NCI-H748 (cell line): ENCODE data around the gene RTTN.
"Not testable (repeated sequence)": the region's sequence is repeated elsewhere in the genome, so short reads cannot be mapped to it uniquely, and the experiment has no call there.

Experiments used
- DNase-seq: peaks from one replicate; lab custom pipeline; 2025; ENCODE audit not compliant: unreplicated experiment; lab: John Stamatoyannopoulos, UW

Gene RTTN

GRCh38 chr18:70154591-70155194, 50.8 kb downstream of the RTTN start:
- DNase-seq, result no peak

- DNase-seq, result no peak
These were observed 53.9 kb downstream of the RTTN start for GRCh38 chr18:70151614-70152013.

GRCh38 chr18:70149616-70150301, 55.7 kb downstream of the RTTN start:
- DNase-seq, result no peak

- DNase-seq, result no peak
These were observed 56.3 kb downstream of the RTTN start for GRCh38 chr18:70149156-70149555.

GRCh38 chr18:70148039-70148938, 57.2 kb downstream of the RTTN start:
- DNase-seq, result no peak

GRCh38 chr18:70146174-70146573, 59.3 kb downstream of the RTTN start:
- no peak for DNase-seq

GRCh38 chr18:70142001-70142400, 63.5 kb downstream of the RTTN start:
- DNase-seq, result no peak

GRCh38 chr18:70139138-70139537, 66.3 kb downstream of the RTTN start:
- DNase-seq, result no peak

GRCh38 chr18:70135604-70136003, 69.9 kb downstream of the RTTN start:
- DNase-seq, result no peak

- no peak for DNase-seq
These were observed 72.5 kb downstream of the RTTN start for GRCh38 chr18:70132999-70133398.

GRCh38 chr18:70128271-70128670, 77.2 kb downstream of the RTTN start:
- no peak for DNase-seq

- peak; percentile 15 for DNase-seq
These were observed 78.1 kb downstream of the RTTN start for GRCh38 chr18:70127359-70127758.

- DNase-seq, result peak; percentile 48
These were observed 78.7 kb downstream of the RTTN start for GRCh38 chr18:70126832-70127231.

- DNase-seq, result no peak
These were observed 81.3 kb downstream of the RTTN start for GRCh38 chr18:70124139-70124538.

GRCh38 chr18:70121842-70122241, 83.6 kb downstream of the RTTN start:
- no peak for DNase-seq

GRCh38 chr18:70116949-70117348, 88.5 kb downstream of the RTTN start:
- no peak for DNase-seq

GRCh38 chr18:70113511-70113910, 92.0 kb downstream of the RTTN start:
- DNase-seq, result no peak

- DNase-seq, result no peak
These were observed 94.8 kb downstream of the RTTN start for GRCh38 chr18:70110678-70111077.

GRCh38 chr18:70107091-70107490, 98.4 kb downstream of the RTTN start:
- no peak for DNase-seq

GRCh38 chr18:70102854-70103253, 102.6 kb downstream of the RTTN start:
- not testable (repeated sequence) for DNase-seq

- no peak for DNase-seq
These were observed 115.6 kb downstream of the RTTN start for GRCh38 chr18:70089858-70090257.

- DNase-seq, result no peak
These were observed 119.4 kb downstream of the RTTN start for GRCh38 chr18:70086085-70086484.
